H9 (cell line): Measurements from ENCODE around the gene LZTFL1. TPM values are rescaled to one million over a fixed set of nuclear protein-coding genes. Genes with fewer than 3 reads are reported as not detected.

Source experiments
- DNase-seq: peaks from one replicate; pipeline ENCODE4 v3.0.0-alpha.2; 2017
- H2AFZ ChIP-seq: one replicate; pipeline ENCODE4 v1.6.1; 2013; ENCODE audit warnings: mild to moderate bottlenecking, low read length, control low read depth, moderate library complexity
- H2AK5ac ChIP-seq: 2 replicates; pipeline ENCODE4 v1.6.1; 2013; ENCODE audit warnings: low read length, control low read depth, mixed read lengths; ENCODE audit not compliant: insufficient read length
- H2BK120ac ChIP-seq: one replicate; pipeline ENCODE4 v1.6.1; 2013; ENCODE audit warnings: low read depth, mild to moderate bottlenecking, low read length, control low read depth, inconsistent platforms; ENCODE audit not compliant: poor library complexity, severe bottlenecking
- H2BK12ac ChIP-seq: 2 replicates; pipeline ENCODE4 v1.6.1; 2013; ENCODE audit warnings: low read length, control low read depth, mixed read lengths, low read depth; ENCODE audit not compliant: insufficient read length
- H2BK15ac ChIP-seq: 2 replicates; pipeline ENCODE4 v1.6.1; 2013; ENCODE audit warnings: low read depth, low read length, control low read depth
- H2BK20ac ChIP-seq: one replicate; pipeline ENCODE4 v1.6.1; 2013; ENCODE audit warnings: low read depth, mild to moderate bottlenecking, low read length, control low read depth, inconsistent platforms; ENCODE audit not compliant: poor library complexity, severe bottlenecking
- H2BK5ac ChIP-seq: 2 replicates; pipeline ENCODE4 v1.6.1; 2013; ENCODE audit warnings: low read length, control low read depth, mixed read lengths; ENCODE audit not compliant: insufficient read length
- H3K14ac ChIP-seq: 2 replicates; pipeline ENCODE4 v1.6.1; 2013; ENCODE audit warnings: low read length, control low read depth; ENCODE audit not compliant: insufficient read depth
- H3K18ac ChIP-seq: 2 replicates; pipeline ENCODE4 v1.6.1; 2013; ENCODE audit warnings: low read depth, mild to moderate bottlenecking, mixed read lengths, low read length, control low read depth; ENCODE audit not compliant: insufficient read length
- H3K23ac ChIP-seq: 2 replicates; pipeline ENCODE4 v1.6.1; 2013; ENCODE audit warnings: low read length, control low read depth, mixed read lengths, low read depth; ENCODE audit not compliant: insufficient read length
- H3K23me2 ChIP-seq: 2 replicates; pipeline ENCODE4 v1.6.1; 2013; ENCODE audit warnings: low read depth, mild to moderate bottlenecking, mixed read lengths, low read length, control low read depth; ENCODE audit not compliant: insufficient read length, poor library complexity, severe bottlenecking
- H3K27ac ChIP-seq: 2 replicates; pipeline ENCODE4 v1.5.1; 2013; ENCODE audit warnings: low read length, control low read depth, mixed read lengths, low read depth; ENCODE audit not compliant: insufficient read length
- H3K27me3 ChIP-seq: 2 replicates; pipeline ENCODE4 v1.6.1; 2013; ENCODE audit warnings: low read length, control low read depth, inconsistent platforms; ENCODE audit not compliant: insufficient read depth
- H3K4ac ChIP-seq: 2 replicates; pipeline ENCODE4 v1.6.1; 2013; ENCODE audit warnings: low read depth, mild to moderate bottlenecking, control low read depth, inconsistent platforms, low read length, moderate library complexity
- H3K4me1 ChIP-seq: 2 replicates; pipeline ENCODE4 v1.6.1; 2013; ENCODE audit warnings: low read length, control low read depth, inconsistent platforms; ENCODE audit not compliant: insufficient read depth
- H3K4me2 ChIP-seq: 2 replicates; pipeline ENCODE4 v1.6.1; 2013; ENCODE audit warnings: low read length, control low read depth, mixed read lengths; ENCODE audit not compliant: insufficient read length, insufficient read depth
- H3K56ac ChIP-seq: 2 replicates; pipeline ENCODE4 v1.6.1; 2013; ENCODE audit warnings: low read depth, mild to moderate bottlenecking, mixed read lengths, low read length, control low read depth; ENCODE audit not compliant: insufficient read length
- H3K79me1 ChIP-seq: 2 replicates; pipeline ENCODE4 v1.6.1; 2013; ENCODE audit warnings: low read depth, mild to moderate bottlenecking, moderate library complexity, low read length, control low read depth, inconsistent platforms; ENCODE audit not compliant: insufficient read depth, poor library complexity, severe bottlenecking
- H3K79me2 ChIP-seq: 2 replicates; pipeline ENCODE4 v1.6.1; 2013; ENCODE audit warnings: low read length, control low read depth, inconsistent platforms; ENCODE audit not compliant: insufficient read depth
- H3K9ac ChIP-seq: 2 replicates; pipeline ENCODE4 v1.6.1; 2013; ENCODE audit warnings: low read length, control low read depth, mixed read lengths; ENCODE audit not compliant: insufficient read length; ENCODE audit errors: extremely low read depth
- H3K9me3 ChIP-seq: one replicate; pipeline ENCODE4 v1.6.1; 2013; ENCODE audit warnings: low read depth, low read length, inconsistent platforms; ENCODE audit not compliant: control insufficient read depth
- H3T11ph ChIP-seq: one replicate; pipeline ENCODE4 v1.6.1; 2013; ENCODE audit warnings: mild to moderate bottlenecking, low read length, control low read depth, inconsistent platforms
- H4K20me1 ChIP-seq: one replicate; pipeline ENCODE4 v1.6.1; 2013; ENCODE audit not compliant: control insufficient read depth, insufficient read length, insufficient read depth
- H4K5ac ChIP-seq: 2 replicates; pipeline ENCODE4 v1.6.1; 2013; ENCODE audit warnings: low read depth, mild to moderate bottlenecking, mixed read lengths, low read length, control low read depth; ENCODE audit not compliant: insufficient read length
- H4K8ac ChIP-seq: replicated peaks from 2 replicates; pipeline ENCODE4 v1.6.1; 2013; ENCODE audit warnings: low read length, control low read depth, mixed read lengths, low read depth; ENCODE audit not compliant: insufficient read length
- H4K91ac ChIP-seq: 2 replicates; pipeline ENCODE4 v1.6.1; 2013; ENCODE audit warnings: low read depth, mild to moderate bottlenecking, moderate library complexity, mixed read lengths, low read length, control low read depth; ENCODE audit not compliant: insufficient read length
- H3K27ac Mint-ChIP-seq, 3 experiments: 2 replicates in 2 of 3; 3 replicates in 1 of 3; pipeline ENCODE4 v1.8.0; 2020 to 2021; ENCODE audit warnings: mixed read lengths in 3 of 3, mild to moderate bottlenecking in 1 of 3, moderate library complexity in 1 of 3
- H3K27me3 Mint-ChIP-seq: 2 replicates; pipeline ENCODE4 v1.8.0; 2021; ENCODE audit warnings: low read depth, mild to moderate bottlenecking, moderate library complexity, mixed read lengths
- H3K36me3 Mint-ChIP-seq, 3 experiments: 2 replicates in 2 of 3; 3 replicates in 1 of 3; pipeline ENCODE4 v1.8.0; 2020 to 2021; ENCODE audit warnings: low read depth in 3 of 3, mixed read lengths in 3 of 3; ENCODE audit not compliant: insufficient read depth in 1 of 3
- H3K4me1 Mint-ChIP-seq, 2 experiments: 2 replicates each; pipeline ENCODE4 v1.8.0; 2020; ENCODE audit warnings: mixed read lengths in 2 of 2
- H3K4me3 Mint-ChIP-seq, 2 experiments: 2 replicates in 1 of 2; 3 replicates in 1 of 2; pipeline ENCODE4 v1.8.0; 2020 to 2021; ENCODE audit warnings: mild to moderate bottlenecking in 2 of 2, mixed read lengths in 2 of 2, moderate library complexity in 1 of 2
- H3K9me3 Mint-ChIP-seq, 2 experiments: 2 replicates in 1 of 2; 3 replicates in 1 of 2; pipeline ENCODE4 v1.8.0; 2020; ENCODE audit warnings: mild to moderate bottlenecking in 2 of 2, mixed read lengths in 2 of 2, moderate library complexity in 1 of 2
- WGBS: extraction: QIAGEN DNeasy Blood & Tissue Kit; methylation state at CpG from one replicate; pipeline ENCODE4 v1.1.7; 2013; ENCODE audit warnings: missing lambda C conversion rate, low lambda C conversion rate, mixed read lengths; ENCODE audit not compliant: insufficient read length; ENCODE audit errors: extremely low coverage; 5-methylcytosine and 5-hydroxymethylcytosine counted together
- total RNA-seq: library from RNA; stranded (reverse); gene quantifications from 2 replicates; pipeline ENCODE4 v1.2.1, GENCODE V29; 2021
- TF ChIP-seq, protein P1 (sequence below): fragments of 200-600 bp; sonication (generic); conservative IDR thresholded peaks from 3 replicates; pipeline ENCODE4 v1.8.0; 2021; ENCODE audit warnings: antibody characterized with exemption, mild to moderate bottlenecking

The LZTFL1 gene
- total RNA-seq, 1 experiment from 2014 or later = 12.2 TPM

DNA sequence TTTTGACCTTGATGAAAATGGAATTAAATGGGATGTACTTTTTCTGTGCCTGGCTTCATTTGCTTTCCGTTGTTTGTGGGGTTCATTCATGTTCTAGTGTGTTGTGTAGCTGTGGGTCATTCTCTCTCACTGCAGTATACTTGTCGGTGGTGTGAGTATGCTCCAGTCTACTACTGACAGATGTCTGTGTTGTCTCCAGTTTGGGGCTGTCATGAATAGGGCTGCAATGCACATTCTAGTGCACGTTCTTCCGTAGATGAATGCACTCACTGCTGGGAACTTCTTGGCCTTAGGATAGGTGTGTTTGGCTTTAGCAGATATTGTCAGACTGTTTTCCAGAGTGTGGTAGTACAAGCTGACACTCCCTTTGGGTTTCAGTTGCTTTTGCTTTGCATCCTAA lies 43.9 kb downstream of the LZTFL1 start:
- no peaks in the 10 kb centered on the region for H3K4me1 ChIP-seq
- DNase-seq = no peak
- H3K56ac ChIP-seq = no peak overlapping the region
- no peak overlapping the region for H2BK12ac ChIP-seq
- no peak overlapping the region for H2BK20ac ChIP-seq
- Mint-ChIP-seq H3K36me3 (no peaks in the 10 kb centered on the region), H3K4me3 (no peak overlapping the region), H3K9me3 (no peaks in the 10 kb centered on the region; a peak in 1 of 5 replicates), H3K27me3 (peaks cover 67% of the 10 kb centered on the region), H3K4me1 (peaks cover 4 to 8% of the 10 kb centered on the region in 2 experiments), H3K27ac (no peak overlapping the region)
- no peak overlapping the region for H3K4ac ChIP-seq
- peaks cover 32% of the 10 kb centered on the region for H3K27me3 ChIP-seq
- no peak overlapping the region for H2AFZ ChIP-seq
- peaks cover 8% of the 10 kb centered on the region for H3K23me2 ChIP-seq
- no peak overlapping the region for H2BK15ac ChIP-seq
- H4K5ac ChIP-seq = no peak overlapping the region
- no peak overlapping the region for H2BK5ac ChIP-seq
- H4K91ac ChIP-seq = no peak overlapping the region
- no peaks in the 10 kb centered on the region for H3K9me3 ChIP-seq
- WGBS = no CpG with 5 or more reads among the region's 4 CpGs
- H3K79me1 ChIP-seq = no peaks in the 10 kb centered on the region
- H3T11ph ChIP-seq = no peak overlapping the region
- no peak overlapping the region for H3K27ac ChIP-seq
- no peak overlapping the region for H4K8ac ChIP-seq
- H3K79me2 ChIP-seq = no peaks in the 10 kb centered on the region
- no peak overlapping the region for H2BK120ac ChIP-seq
- no peak overlapping the region for H3K9ac ChIP-seq
- TF ChIP-seq, protein P1, sequence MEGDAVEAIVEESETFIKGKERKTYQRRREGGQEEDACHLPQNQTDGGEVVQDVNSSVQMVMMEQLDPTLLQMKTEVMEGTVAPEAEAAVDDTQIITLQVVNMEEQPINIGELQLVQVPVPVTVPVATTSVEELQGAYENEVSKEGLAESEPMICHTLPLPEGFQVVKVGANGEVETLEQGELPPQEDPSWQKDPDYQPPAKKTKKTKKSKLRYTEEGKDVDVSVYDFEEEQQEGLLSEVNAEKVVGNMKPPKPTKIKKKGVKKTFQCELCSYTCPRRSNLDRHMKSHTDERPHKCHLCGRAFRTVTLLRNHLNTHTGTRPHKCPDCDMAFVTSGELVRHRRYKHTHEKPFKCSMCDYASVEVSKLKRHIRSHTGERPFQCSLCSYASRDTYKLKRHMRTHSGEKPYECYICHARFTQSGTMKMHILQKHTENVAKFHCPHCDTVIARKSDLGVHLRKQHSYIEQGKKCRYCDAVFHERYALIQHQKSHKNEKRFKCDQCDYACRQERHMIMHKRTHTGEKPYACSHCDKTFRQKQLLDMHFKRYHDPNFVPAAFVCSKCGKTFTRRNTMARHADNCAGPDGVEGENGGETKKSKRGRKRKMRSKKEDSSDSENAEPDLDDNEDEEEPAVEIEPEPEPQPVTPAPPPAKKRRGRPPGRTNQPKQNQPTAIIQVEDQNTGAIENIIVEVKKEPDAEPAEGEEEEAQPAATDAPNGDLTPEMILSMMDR = no peak
- H3K4me2 ChIP-seq = no peak overlapping the region
- no peak overlapping the region for H3K18ac ChIP-seq
- no peaks in the 10 kb centered on the region for H4K20me1 ChIP-seq
- no peak overlapping the region for H3K23ac ChIP-seq
- H3K14ac ChIP-seq = no peak overlapping the region
- no peak overlapping the region for H2AK5ac ChIP-seq
